Gastroesophageal sphincter (tissue), 3 donors: Measurements from ENCODE around the gene ABCC11.

ENCODE experiments used
- CTCF ChIP-seq, 4 experiments: fragments of 200-600 bp in 2 of 4; fragments of 450-650 bp in 2 of 4; sonication (generic) in 1 of 4; IDR thresholded peaks; one replicate each; pipeline ENCODE4 v1.5.1; 2017 to 2019; ENCODE audit warnings: antibody characterized with exemption in 4 of 4, mild to moderate bottlenecking in 2 of 4, moderate library complexity in 2 of 4
- EP300 ChIP-seq: sonication (generic); formaldehyde crosslinking; IDR thresholded peaks from one replicate; pipeline ENCODE4 v1.6.1; 2017; ENCODE audit warnings: antibody characterized with exemption, mild to moderate bottlenecking

GRCh38 chr16:48252013-48252412, 4.7 kb upstream of the ABCC11 start:
- TF ChIP-seq CTCF (IDR thresholded peaks at IDR 0.05) (no peak), EP300 (no peak)
